ENCODE measurements around the gene POC1B.

The POC1B gene

GRCh38 chr12:89421092-89421835, 104.6 kb downstream of the POC1B start:
- TF ChIP-seq CTCF (IDR thresholded peaks at IDR 0.05), result no peak

GRCh38 chr12:89418228-89418910, 107.5 kb downstream of the POC1B start:
- TF ChIP-seq CTCF (IDR thresholded peaks at IDR 0.05), result no peak

GRCh38 chr12:89417246-89417977, 108.4 kb downstream of the POC1B start:
- no peak for TF ChIP-seq CTCF (IDR thresholded peaks at IDR 0.05)

- no peak for TF ChIP-seq CTCF (IDR thresholded peaks at IDR 0.05)
These were observed 109.6 kb downstream of the POC1B start for GRCh38 chr12:89416049-89416792.

- TF ChIP-seq CTCF (IDR thresholded peaks at IDR 0.05), result no peak
These were observed 111.0 kb downstream of the POC1B start for GRCh38 chr12:89414851-89415250.

GRCh38 chr12:89414322-89414721, 111.5 kb downstream of the POC1B start:
- no peak for TF ChIP-seq CTCF (IDR thresholded peaks at IDR 0.05)

- no peak for TF ChIP-seq CTCF (IDR thresholded peaks at IDR 0.05)
These were observed 112.6 kb downstream of the POC1B start for GRCh38 chr12:89413234-89413633.
